Thyroid gland (tissue), 4 donors: ENCODE data around the gene PLXNB3. TPM values are rescaled to one million over a fixed set of nuclear protein-coding genes. Genes with fewer than 3 reads are reported as not detected.

Source experiments
- DNase-seq, 2 donors: peaks; one replicate each; pipeline ENCODE4 v3.0.0-alpha.2; 2019
- H3K27ac ChIP-seq, 3 donors: fragments of 200-600 bp; sonication (generic); 1 replicate in 2 of 3; 2 replicates in 1 of 3; pipeline ENCODE4 v1.5.1; 2016 to 2019; ENCODE audit warnings: mild to moderate bottlenecking in 1 of 3, moderate library complexity in 1 of 3
- H3K27me3 ChIP-seq: fragments of 200-600 bp; sonication (generic); one replicate; pipeline ENCODE4 v1.5.1; 2019
- H3K36me3 ChIP-seq, 2 donors: fragments of 200-600 bp; sonication (generic); one replicate each; pipeline ENCODE4 v1.5.1; 2016 to 2019
- H3K4me1 ChIP-seq, 2 donors: fragments of 200-600 bp; sonication (generic); one replicate each; pipeline ENCODE4 v1.5.1; 2017 to 2019
- H3K4me3 ChIP-seq, 3 donors: fragments of 200-600 bp; sonication (generic); replicated peaks in 1 of 3; 1 replicate in 2 of 3; 2 replicates in 1 of 3; pipeline ENCODE4 v1.5.1; 2016; ENCODE audit warnings: mild to moderate bottlenecking in 1 of 3
- H3K9me3 ChIP-seq: fragments of 200-600 bp; sonication (generic); one replicate; pipeline ENCODE4 v1.5.1; 2017
- CTCF ChIP-seq, 6 experiments: fragments of 200-600 bp in 3 of 6; fragments of 450-650 bp in 3 of 6; sonication (generic) in 3 of 6; IDR thresholded peaks; one replicate each; pipeline ENCODE4 v1.5.1; 2016 to 2019; ENCODE audit warnings: antibody characterized with exemption in 6 of 6, mild to moderate bottlenecking in 2 of 6, inconsistent platforms in 1 of 6, moderate library complexity in 1 of 6
- POLR2A ChIP-seq, 2 donors: fragments of 450-650 bp; IDR thresholded peaks; one replicate each; pipeline ENCODE4 v1.6.1; 2017; ENCODE audit warnings: antibody characterized with exemption in 2 of 2, mild to moderate bottlenecking in 2 of 2, moderate library complexity in 1 of 2
- WGBS, 2 donors: methylation state at CpG; one replicate each; pipeline ENCODE4 v1.1.5; 2017; 5-methylcytosine and 5-hydroxymethylcytosine counted together
- intact Hi-C: fragments of 100-400 bp; cut with DNase I; formaldehyde crosslinking; loops from one replicate; pipeline ENCODE4 v1.15.1; 2023
- total RNA-seq, 4 donors: library from RNA; depleted of rRNA; stranded (reverse); fragments of >200 nt; gene quantifications; one replicate each; pipeline ENCODE4 v1.2.3, GENCODE V29; 2016

Gene PLXNB3
- total RNA-seq, 4 donors from 2014 or later: 0.67 to 2.0 (median 1.1) TPM

- Histone ChIP-seq H3K36me3 (no peaks in the 10 kb centered on the region), H3K27ac (no peak overlapping the region), H3K27me3 (no peaks in the 10 kb centered on the region), H3K9me3 (no peaks in the 10 kb centered on the region), H3K4me3 (no peak overlapping the region), H3K4me1 (no peaks in the 10 kb centered on the region)
- 95 to 100% methylated on average over 2 to 15 of the region's 25 CpGs for WGBS, 2 donors
- DNase-seq: no peak
- intact Hi-C loops: no loop called here
- TF ChIP-seq POLR2A (IDR thresholded peaks at IDR 0.05) (no peak), CTCF (IDR thresholded peaks at IDR 0.05) (no peak)
Observed at GRCh38 chrX:153804621-153805020, 40.6 kb downstream of the PLXNB3 start.

DNA sequence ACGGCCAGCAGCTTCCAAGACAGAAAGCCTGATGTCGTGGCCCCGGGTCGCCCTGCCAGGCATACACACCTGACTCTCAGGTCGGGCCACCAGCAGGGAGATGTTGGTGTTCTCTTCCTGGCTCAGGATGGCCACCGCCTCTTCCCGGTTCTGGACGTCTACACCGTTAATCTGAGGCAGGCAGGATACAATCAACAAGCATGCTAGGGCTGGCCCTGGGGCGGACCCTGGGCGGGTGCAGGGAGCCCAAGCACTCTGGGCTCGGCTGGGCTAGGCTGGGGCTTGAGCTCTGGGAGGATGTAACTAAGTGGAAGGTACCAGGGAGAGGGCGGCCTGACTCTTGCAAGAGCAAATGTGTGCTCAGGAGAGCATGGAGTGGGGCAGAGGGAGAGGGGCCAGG, 41.4 kb downstream of the PLXNB3 start:
- intact Hi-C loops: no loop called here
- Histone ChIP-seq H3K4me3 (no peak overlapping the region), H3K27me3 (no peaks in the 10 kb centered on the region), H3K9me3 (no peaks in the 10 kb centered on the region), H3K36me3 (no peaks in the 10 kb centered on the region), H3K27ac (no peak overlapping the region), H3K4me1 (no peaks in the 10 kb centered on the region)
- 76 to 94% methylated on average over 4 to 7 of the region's 13 CpGs for WGBS, 2 donors
- no peak for DNase-seq
- TF ChIP-seq CTCF (IDR thresholded peaks at IDR 0.05): no peak

GRCh38 chrX:153806999-153807575, 43.0 kb downstream of the PLXNB3 start:
- Histone ChIP-seq H3K4me3 (no peak overlapping the region), H3K27ac (no peak overlapping the region), H3K36me3 (no peaks in the 10 kb centered on the region), H3K27me3 (no peaks in the 10 kb centered on the region), H3K4me1 (no peaks in the 10 kb centered on the region), H3K9me3 (no peaks in the 10 kb centered on the region)
- WGBS, 2 donors: 86 to 87% methylated on average over 2 to 3 of the region's 28 CpGs
- DNase-seq: no peak
- intact Hi-C loops: no loop called here
- TF ChIP-seq CTCF (IDR thresholded peaks at IDR 0.05) (no peak), POLR2A (IDR thresholded peaks at IDR 0.05) (no peak)

GRCh38 chrX:153807976-153808375, 43.9 kb downstream of the PLXNB3 start:
- Histone ChIP-seq H3K4me1 (no peaks in the 10 kb centered on the region), H3K36me3 (no peaks in the 10 kb centered on the region), H3K27me3 (no peaks in the 10 kb centered on the region), H3K4me3 (no peak overlapping the region), H3K27ac (no peak overlapping the region), H3K9me3 (no peaks in the 10 kb centered on the region)
- DNase-seq: no peak
- intact Hi-C loops: no loop called here
- no peak for TF ChIP-seq CTCF (IDR thresholded peaks at IDR 0.05)
- TF ChIP-seq POLR2A (IDR thresholded peaks at IDR 0.05): no peak
- 80 to 85% methylated on average over 2 to 6 of the region's 19 CpGs for WGBS, 2 donors

DNA sequence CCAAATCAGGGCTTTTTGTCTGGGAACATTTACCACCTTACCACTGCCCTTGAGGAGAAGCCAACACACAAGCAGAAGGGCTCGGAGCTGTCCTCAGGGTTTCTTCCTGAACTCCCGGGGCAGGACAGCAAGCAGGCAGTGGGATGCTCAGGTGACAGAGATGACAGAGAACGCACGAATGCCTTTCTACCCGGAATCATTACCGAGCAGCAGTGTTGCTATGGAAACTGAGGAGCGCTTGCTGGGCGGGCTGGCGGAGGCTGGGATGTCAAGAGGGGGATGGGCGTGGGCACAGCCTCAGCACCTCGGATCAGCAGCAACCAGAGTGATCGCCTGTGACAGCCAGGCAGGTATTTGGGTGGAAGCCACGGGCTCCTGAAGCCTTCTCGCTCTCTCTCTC, 48.2 kb downstream of the PLXNB3 start:
- TF ChIP-seq POLR2A (IDR thresholded peaks at IDR 0.05) (no peak), CTCF (IDR thresholded peaks at IDR 0.05) (no peak)
- Histone ChIP-seq H3K27ac (no peak overlapping the region), H3K4me1 (no peaks in the 10 kb centered on the region), H3K27me3 (no peaks in the 10 kb centered on the region), H3K36me3 (no peaks in the 10 kb centered on the region), H3K4me3 (no peak overlapping the region), H3K9me3 (no peaks in the 10 kb centered on the region)
- WGBS, 2 donors: 38% methylated on average over 10 of the region's 14 CpGs; no CpG with 5 or more reads in 1 of the 2 donors
- intact Hi-C loops: no loop called here
- no peak for DNase-seq
